ENCODE results near the gene BRME1.

DNA sequence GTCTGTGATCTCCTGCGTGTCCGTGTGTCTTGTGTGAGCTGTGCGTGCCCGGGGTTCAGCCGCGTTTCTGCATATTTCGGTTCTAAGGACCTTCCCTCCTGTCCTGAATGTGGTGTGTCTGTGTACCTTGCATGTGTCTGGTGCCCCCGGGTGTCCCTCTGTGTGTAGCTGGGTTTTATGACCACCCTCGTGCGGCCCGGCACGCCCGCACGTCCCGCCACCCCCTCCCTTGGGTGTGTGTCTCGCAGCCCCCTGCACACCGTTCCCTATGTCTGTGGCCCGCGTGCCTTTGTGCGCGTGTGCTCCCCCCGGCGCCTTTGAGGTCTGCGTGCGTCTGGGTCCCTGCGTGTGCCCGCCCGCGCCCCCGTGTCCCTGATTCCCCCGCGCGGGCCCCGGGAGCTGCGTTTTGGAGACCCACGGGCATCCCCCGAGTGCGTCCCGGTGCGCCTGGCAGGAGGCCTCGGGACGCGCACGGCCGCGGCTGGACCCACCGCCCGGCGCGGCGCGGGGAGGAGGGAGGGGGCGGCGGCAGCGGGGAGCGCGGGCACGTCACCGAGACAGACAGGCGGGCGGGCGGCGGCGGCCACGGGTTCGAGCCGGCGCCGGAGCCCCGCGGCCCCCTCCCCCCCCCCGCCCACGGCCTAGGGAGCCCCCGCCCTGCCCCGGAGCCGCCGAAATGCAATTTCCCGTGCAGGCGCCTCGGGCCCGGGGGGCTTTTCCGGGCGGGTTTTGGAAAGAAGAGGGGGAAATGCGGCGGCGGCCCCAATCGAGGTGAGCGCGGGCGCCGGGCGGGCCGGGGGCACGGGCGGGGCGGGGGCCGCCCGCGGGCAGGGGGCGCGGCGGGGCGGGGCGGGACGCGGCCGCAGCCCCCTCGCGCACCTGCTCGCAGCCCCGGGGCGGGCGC lies 41.0 kb downstream of the BRME1 start:
- TF ChIP-seq, protein P1, sequence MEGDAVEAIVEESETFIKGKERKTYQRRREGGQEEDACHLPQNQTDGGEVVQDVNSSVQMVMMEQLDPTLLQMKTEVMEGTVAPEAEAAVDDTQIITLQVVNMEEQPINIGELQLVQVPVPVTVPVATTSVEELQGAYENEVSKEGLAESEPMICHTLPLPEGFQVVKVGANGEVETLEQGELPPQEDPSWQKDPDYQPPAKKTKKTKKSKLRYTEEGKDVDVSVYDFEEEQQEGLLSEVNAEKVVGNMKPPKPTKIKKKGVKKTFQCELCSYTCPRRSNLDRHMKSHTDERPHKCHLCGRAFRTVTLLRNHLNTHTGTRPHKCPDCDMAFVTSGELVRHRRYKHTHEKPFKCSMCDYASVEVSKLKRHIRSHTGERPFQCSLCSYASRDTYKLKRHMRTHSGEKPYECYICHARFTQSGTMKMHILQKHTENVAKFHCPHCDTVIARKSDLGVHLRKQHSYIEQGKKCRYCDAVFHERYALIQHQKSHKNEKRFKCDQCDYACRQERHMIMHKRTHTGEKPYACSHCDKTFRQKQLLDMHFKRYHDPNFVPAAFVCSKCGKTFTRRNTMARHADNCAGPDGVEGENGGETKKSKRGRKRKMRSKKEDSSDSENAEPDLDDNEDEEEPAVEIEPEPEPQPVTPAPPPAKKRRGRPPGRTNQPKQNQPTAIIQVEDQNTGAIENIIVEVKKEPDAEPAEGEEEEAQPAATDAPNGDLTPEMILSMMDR (optimal IDR thresholded peaks at IDR 0.05 in 1 of 3, IDR thresholded peaks at IDR 0.05 in 1 of 3, conservative IDR thresholded peaks at IDR 0.05 in 1 of 3; ENCODE audit: extremely low read depth in 1 of 3, insufficient read depth in 2 of 3, low read length in 3 of 3), result no peak
- TF ChIP-seq EZH2 (IDR thresholded peaks at IDR 0.05; ENCODE audit: low read length), result peak; percentile 99
